CD14-positive monocyte (primary cell): ENCODE data around the gene TIGD2. TPM values are rescaled to one million over a fixed set of nuclear protein-coding genes. Genes with fewer than 3 reads are reported as not detected.

Experiments used
- DNase-seq, 3 donors: peaks; one replicate each; pipeline ENCODE4 v3.0.0-alpha.2; 2011 to 2022
- H2AFZ ChIP-seq: 2 replicates; pipeline ENCODE4 v1.6.0; 2012; ENCODE audit warnings: mild to moderate bottlenecking, low read depth, low read length, inconsistent platforms; ENCODE audit not compliant: insufficient read depth, poor library complexity, severe bottlenecking
- H3K27ac ChIP-seq, 2 donors: 1 replicate in 1 of 2; 2 replicates in 1 of 2; pipeline ENCODE4 v1.5.1; 2012 to 2013; ENCODE audit warnings: low read length in 2 of 2, control low read depth in 1 of 2, inconsistent platforms in 1 of 2, low read depth in 1 of 2, mild to moderate bottlenecking in 1 of 2
- H3K27me3 ChIP-seq, 2 donors: one replicate each; pipeline versions ENCODE4 v1.6.0 to v1.6.1; 2011 to 2013; ENCODE audit warnings: low read length in 2 of 2; ENCODE audit not compliant: control insufficient read depth in 2 of 2, insufficient read depth in 2 of 2
- H3K36me3 ChIP-seq, 2 donors: replicated peaks in 1 of 2; 1 replicate in 1 of 2; 2 replicates in 1 of 2; pipeline versions ENCODE4 v1.5.1 to v1.6.1; 2012 to 2013; ENCODE audit warnings: low read length in 2 of 2, control low read depth in 1 of 2, inconsistent platforms in 1 of 2, mild to moderate bottlenecking in 1 of 2; ENCODE audit not compliant: insufficient read depth in 2 of 2, control insufficient read depth in 1 of 2
- H3K4me1 ChIP-seq, 2 donors: 1 replicate in 1 of 2; 2 replicates in 1 of 2; pipeline versions ENCODE4 v1.5.1 to v1.6.1; 2012 to 2013; ENCODE audit warnings: low read length in 2 of 2, control low read depth in 1 of 2, inconsistent platforms in 1 of 2, mild to moderate bottlenecking in 1 of 2, moderate library complexity in 1 of 2; ENCODE audit not compliant: insufficient read depth in 2 of 2, control insufficient read depth in 1 of 2
- H3K4me2 ChIP-seq: replicated peaks from 2 replicates; pipeline ENCODE3; 2012; ENCODE audit warnings: low read length, moderate library complexity, mild to moderate bottlenecking; ENCODE audit not compliant: poor library complexity, severe bottlenecking; ENCODE audit errors: extremely low read depth
- H3K4me3 ChIP-seq, 3 experiments: fragments of 200-600 bp in 1 of 3; sonication (generic) in 1 of 3; replicated peaks in 1 of 3; 1 replicate in 2 of 3; 2 replicates in 1 of 3; pipeline ENCODE4 v1.5.1; 2011 to 2013; ENCODE audit warnings: low read length in 3 of 3, mild to moderate bottlenecking in 3 of 3, control low read depth in 2 of 3, low read depth in 2 of 3, inconsistent platforms in 1 of 3, moderate library complexity in 1 of 3
- H3K79me2 ChIP-seq: 2 replicates; pipeline ENCODE4 v1.6.0; 2012; ENCODE audit warnings: mild to moderate bottlenecking, control low read depth, inconsistent platforms, low read length, moderate library complexity; ENCODE audit not compliant: insufficient read depth
- H3K9ac ChIP-seq: 2 replicates; pipeline ENCODE4 v1.6.0; 2017; ENCODE audit warnings: low read length, mild to moderate bottlenecking; ENCODE audit not compliant: insufficient read depth, poor library complexity, severe bottlenecking
- H3K9me3 ChIP-seq, 2 donors: replicated peaks in 1 of 2; 1 replicate in 1 of 2; 2 replicates in 1 of 2; pipeline versions ENCODE4 v1.5.1 to v1.6.1; 2012 to 2013; ENCODE audit warnings: low read length in 2 of 2, control low read depth in 1 of 2; ENCODE audit not compliant: control insufficient read depth in 1 of 2, insufficient read depth in 1 of 2
- H4K20me1 ChIP-seq: 2 replicates; pipeline ENCODE4 v1.6.0; 2012; ENCODE audit warnings: mild to moderate bottlenecking, low read length, control low read depth, moderate library complexity; ENCODE audit not compliant: insufficient read depth
- H3K27ac Mint-ChIP-seq, 7 donors: one replicate each; pipeline ENCODE4 v1.8.0; 2020; ENCODE audit warnings: mild to moderate bottlenecking in 7 of 7, mixed read lengths in 7 of 7, moderate library complexity in 6 of 7, inconsistent platforms in 2 of 7
- H3K27me3 Mint-ChIP-seq, 3 donors: one replicate each; pipeline ENCODE4 v1.8.0; 2021 to 2022; ENCODE audit warnings: low read depth in 3 of 3, mild to moderate bottlenecking in 3 of 3, mixed read lengths in 3 of 3, moderate library complexity in 3 of 3, inconsistent platforms in 1 of 3
- H3K36me3 Mint-ChIP-seq, 2 donors: one replicate each; pipeline ENCODE4 v1.8.0; 2020; ENCODE audit warnings: mixed read lengths in 2 of 2, inconsistent platforms in 1 of 2, mild to moderate bottlenecking in 1 of 2
- H3K4me1 Mint-ChIP-seq: one replicate; pipeline ENCODE4 v1.8.0; 2020; ENCODE audit warnings: mild to moderate bottlenecking, mixed read lengths
- H3K4me3 Mint-ChIP-seq, 2 donors: one replicate each; pipeline ENCODE4 v1.8.0; 2020; ENCODE audit warnings: mild to moderate bottlenecking in 2 of 2, mixed read lengths in 2 of 2, moderate library complexity in 1 of 2
- H3K9me3 Mint-ChIP-seq, 7 donors: one replicate each; pipeline ENCODE4 v1.8.0; 2020 to 2022; ENCODE audit warnings: mixed read lengths in 7 of 7, mild to moderate bottlenecking in 6 of 7, moderate library complexity in 6 of 7, inconsistent platforms in 2 of 7
- WGBS: methylation state at CpG from one replicate; pipeline ENCODE4 v1.1.5; 2013; ENCODE audit warnings: missing lambda C conversion rate; ENCODE audit not compliant: insufficient coverage; 5-methylcytosine and 5-hydroxymethylcytosine counted together
- intact Hi-C, 2 donors: fragments of 100-400 bp; cut with micrococcal nuclease; formaldehyde crosslinking; loops; one replicate each; pipeline versions ENCODE4 v1.15.0 to v1.15.1; 2023
- polyA plus RNA-seq, 3 donors: library from polyadenylated mRNA; depleted of rRNA in 1 of 3; unstranded in 2 of 3; stranded (reverse) in 1 of 3; fragments of 300-500 nt in 2 of 3; fragments of >200 nt in 1 of 3; fragmentation: Illumina TruSeq in 2 of 3; gene quantifications; 1 replicate in 2 of 3; 2 replicates in 1 of 3; pipeline ENCODE4 v1.2.3, GENCODE V29; 2012 to 2021
- TF ChIP-seq, protein P1 (sequence below): fragments of 200-600 bp; IDR thresholded peaks from one replicate; pipeline ENCODE4 v1.8.0; 2022; ENCODE audit warnings: antibody characterized with exemption, mild to moderate bottlenecking

The TIGD2 gene
- polyA plus RNA-seq, 3 donors: 1.00 to 2.4 (median 2.1) TPM

DNA sequence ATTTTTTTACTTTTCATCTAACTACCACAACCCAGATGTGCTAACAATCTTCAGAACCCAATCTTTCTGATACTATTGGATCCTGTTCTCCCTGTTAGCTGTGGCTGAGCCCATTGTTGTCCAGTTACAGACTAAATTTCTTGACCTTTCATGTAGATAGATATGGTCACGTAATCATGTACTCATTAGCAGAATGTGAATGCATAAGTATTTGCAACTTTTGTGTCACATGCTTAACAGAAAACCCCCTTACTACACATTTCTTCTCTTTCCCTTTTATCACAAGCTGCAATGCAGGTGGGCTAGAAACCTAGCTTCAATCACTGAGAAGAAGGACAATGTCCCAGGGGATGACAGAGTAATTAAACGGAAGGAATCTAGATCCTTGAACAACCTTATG, 41.3 kb upstream of the TIGD2 start:
- Histone ChIP-seq H3K27ac (no peak overlapping the region), H3K9me3 (no peaks in the 10 kb centered on the region), H3K27me3 (no peaks in the 10 kb centered on the region), H3K4me2 (no peak overlapping the region), H3K36me3 (no peaks in the 10 kb centered on the region), H3K9ac (no peak overlapping the region), H3K4me3 (no peak overlapping the region), H2AFZ (no peak overlapping the region), H3K79me2 (no peaks in the 10 kb centered on the region), H3K4me1 (no peaks in the 10 kb centered on the region), H4K20me1 (no peaks in the 10 kb centered on the region)
- peaks cover 0 to 4% (median 1%) of the 10 kb centered on the region in 3 donors for H3K27me3 Mint-ChIP-seq
- H3K36me3 Mint-ChIP-seq: no peaks in the 10 kb centered on the region
- no peak overlapping the region for H3K4me3 Mint-ChIP-seq
- peaks cover 4% of the 10 kb centered on the region for H3K4me1 Mint-ChIP-seq
- TF ChIP-seq, protein P1, sequence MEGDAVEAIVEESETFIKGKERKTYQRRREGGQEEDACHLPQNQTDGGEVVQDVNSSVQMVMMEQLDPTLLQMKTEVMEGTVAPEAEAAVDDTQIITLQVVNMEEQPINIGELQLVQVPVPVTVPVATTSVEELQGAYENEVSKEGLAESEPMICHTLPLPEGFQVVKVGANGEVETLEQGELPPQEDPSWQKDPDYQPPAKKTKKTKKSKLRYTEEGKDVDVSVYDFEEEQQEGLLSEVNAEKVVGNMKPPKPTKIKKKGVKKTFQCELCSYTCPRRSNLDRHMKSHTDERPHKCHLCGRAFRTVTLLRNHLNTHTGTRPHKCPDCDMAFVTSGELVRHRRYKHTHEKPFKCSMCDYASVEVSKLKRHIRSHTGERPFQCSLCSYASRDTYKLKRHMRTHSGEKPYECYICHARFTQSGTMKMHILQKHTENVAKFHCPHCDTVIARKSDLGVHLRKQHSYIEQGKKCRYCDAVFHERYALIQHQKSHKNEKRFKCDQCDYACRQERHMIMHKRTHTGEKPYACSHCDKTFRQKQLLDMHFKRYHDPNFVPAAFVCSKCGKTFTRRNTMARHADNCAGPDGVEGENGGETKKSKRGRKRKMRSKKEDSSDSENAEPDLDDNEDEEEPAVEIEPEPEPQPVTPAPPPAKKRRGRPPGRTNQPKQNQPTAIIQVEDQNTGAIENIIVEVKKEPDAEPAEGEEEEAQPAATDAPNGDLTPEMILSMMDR: no peak
- H3K9me3 Mint-ChIP-seq: no peaks in the 10 kb centered on the region
- H3K27ac Mint-ChIP-seq: no peak overlapping the region
- no peak for DNase-seq
- intact Hi-C loops: no loop called here
- no CpG with 5 or more reads among the region's 2 CpGs for WGBS

DNA sequence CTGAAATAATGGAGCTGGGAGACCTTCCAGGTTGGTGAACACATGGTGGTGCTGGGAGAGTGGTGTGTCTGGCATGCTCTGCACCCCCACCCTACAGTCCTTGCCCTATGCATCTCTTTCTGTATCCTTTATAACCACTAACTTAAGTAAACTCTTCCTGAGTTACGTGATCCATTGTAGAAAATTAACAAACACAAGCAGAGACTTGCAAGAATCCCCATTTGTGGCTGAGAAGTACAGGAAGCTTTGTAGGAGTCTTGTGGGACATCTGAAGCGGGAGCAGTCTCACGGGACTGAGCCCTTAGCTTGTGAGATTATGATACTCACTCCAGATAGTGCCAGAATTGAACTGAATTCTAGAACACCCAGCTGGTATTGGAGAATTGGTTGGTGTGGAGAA, 40.0 kb upstream of the TIGD2 start:
- Histone ChIP-seq H3K27me3 (no peaks in the 10 kb centered on the region), H3K79me2 (no peaks in the 10 kb centered on the region), H3K4me3 (no peak overlapping the region), H3K9ac (no peak overlapping the region), H3K4me2 (no peak overlapping the region), H4K20me1 (no peaks in the 10 kb centered on the region), H3K36me3 (no peaks in the 10 kb centered on the region), H3K27ac (no peak overlapping the region), H3K4me1 (no peaks in the 10 kb centered on the region), H3K9me3 (no peaks in the 10 kb centered on the region), H2AFZ (no peak overlapping the region)
- H3K27ac Mint-ChIP-seq: no peak overlapping the region
- H3K4me1 Mint-ChIP-seq: peaks cover 4% of the 10 kb centered on the region
- WGBS: 60% methylated on average over 1 of the region's 3 CpGs
- no peak overlapping the region for H3K4me3 Mint-ChIP-seq
- H3K36me3 Mint-ChIP-seq: no peaks in the 10 kb centered on the region
- TF ChIP-seq, protein P1: no peak
- peaks cover 0 to 4% (median 1%) of the 10 kb centered on the region in 3 donors for H3K27me3 Mint-ChIP-seq
- no peak for DNase-seq
- H3K9me3 Mint-ChIP-seq: peaks cover 0 to 3% (median 0%) of the 10 kb centered on the region in 7 donors
- intact Hi-C loops: no loop called here
